IMR-90 (cell line): ENCODE measurements around the gene ARMC8. TPM values are rescaled to one million over a fixed set of nuclear protein-coding genes. Genes with fewer than 3 reads are reported as not detected.

ENCODE experiments used
- ATAC-seq: fragments of 200-7000 bp; cut with Tn5 transposase; 2 replicates; pipeline ENCODE4 v1.9.1; 2020; ENCODE audit warnings: low read depth, mild to moderate bottlenecking, moderate library complexity
- BruUV-seq: library from RNA; stranded (reverse); fragments of 400-500 nt; replicated peaks from 2 replicates; lab custom pipeline; 2021; lab: Mats Ljungman, UMichigan
- CTCF ChIA-PET: fragments of 300-600 bp; formaldehyde crosslinking; extraction: SDS; loops from one replicate; lab custom pipeline; 2021; ENCODE audit warnings: antibody characterized with exemption; lab: Yijun Ruan, JAX
- POLR2A ChIA-PET: fragments of 300-600 bp; sonication (Branson Sonifier 250); formaldehyde crosslinking; loops from one replicate; lab custom pipeline; 2022; ENCODE audit warnings: antibody characterized with exemption; ENCODE audit not compliant: unreplicated experiment; lab: Charles Lee
- DNase-seq: peaks from one replicate; pipeline ENCODE4 v3.0.0; 2013
- H2AFZ ChIP-seq: replicated peaks from 2 replicates; pipeline ENCODE3; 2013; ENCODE audit warnings: low read length, mild to moderate bottlenecking; ENCODE audit not compliant: poor library complexity
- H2AK5ac ChIP-seq: 2 replicates; pipeline ENCODE4 v1.6.1; 2013; ENCODE audit warnings: low read depth, low read length, inconsistent platforms
- H2AK9ac ChIP-seq: replicated peaks from 2 replicates; pipeline ENCODE3; 2013; ENCODE audit warnings: mild to moderate bottlenecking, low read depth, low read length, moderate library complexity; ENCODE audit not compliant: poor library complexity
- H2BK120ac ChIP-seq: 2 replicates; pipeline ENCODE4 v1.6.1; 2013; ENCODE audit warnings: low read depth, low read length, inconsistent platforms
- H2BK15ac ChIP-seq: 3 replicates; pipeline ENCODE4 v1.6.1; 2013; ENCODE audit warnings: low read depth, low read length, inconsistent platforms
- H2BK20ac ChIP-seq: 2 replicates; pipeline ENCODE4 v1.6.1; 2013; ENCODE audit warnings: low read depth, mild to moderate bottlenecking, inconsistent platforms, low read length, moderate library complexity
- H2BK5ac ChIP-seq: 2 replicates; pipeline ENCODE4 v1.6.1; 2013; ENCODE audit warnings: mild to moderate bottlenecking, low read depth, low read length, inconsistent platforms; ENCODE audit not compliant: poor library complexity, severe bottlenecking
- H3K14ac ChIP-seq: replicated peaks from 2 replicates; pipeline ENCODE4 v1.6.1; 2013; ENCODE audit warnings: low read depth, low read length, inconsistent platforms
- H3K18ac ChIP-seq: 2 replicates; pipeline ENCODE4 v1.6.1; 2013; ENCODE audit warnings: low read depth, low read length, control low read depth
- H3K23ac ChIP-seq: 2 replicates; pipeline ENCODE4 v1.6.1; 2013; ENCODE audit warnings: low read depth, low read length, inconsistent platforms
- H3K27ac ChIP-seq: 2 replicates; pipeline ENCODE4 v1.5.1; 2013; ENCODE audit warnings: mild to moderate bottlenecking, control low read depth, low read length; ENCODE audit not compliant: insufficient read depth
- H3K27me3 ChIP-seq: 2 replicates; pipeline ENCODE4 v1.6.1; 2013; ENCODE audit warnings: low read length; ENCODE audit not compliant: control insufficient read depth, insufficient read depth
- H3K36me3 ChIP-seq: 2 replicates; pipeline ENCODE4 v1.6.1; 2013; ENCODE audit warnings: low read length, mixed read lengths; ENCODE audit not compliant: control insufficient read depth, insufficient read depth
- H3K4ac ChIP-seq: 2 replicates; pipeline ENCODE4 v1.6.1; 2013; ENCODE audit warnings: low read depth, low read length, inconsistent platforms
- H3K4me1 ChIP-seq: 2 replicates; pipeline ENCODE4 v1.6.1; 2013; ENCODE audit warnings: low read length, mixed read lengths; ENCODE audit not compliant: control insufficient read depth, insufficient read depth
- H3K4me2 ChIP-seq: 2 replicates; pipeline ENCODE4 v1.6.1; 2013; ENCODE audit warnings: low read depth, mild to moderate bottlenecking, control low read depth, low read length, moderate library complexity
- H3K4me3 ChIP-seq: 2 replicates; pipeline ENCODE4 v1.5.1; 2013; ENCODE audit warnings: low read depth, mild to moderate bottlenecking, control low read depth, low read length, moderate library complexity; ENCODE audit not compliant: insufficient read depth
- H3K56ac ChIP-seq: 2 replicates; pipeline ENCODE4 v1.6.1; 2013; ENCODE audit warnings: low read length, inconsistent platforms; ENCODE audit not compliant: insufficient read depth; ENCODE audit errors: extremely low read depth
- H3K79me1 ChIP-seq, 2 experiments: 2 replicates each; pipeline ENCODE4 v1.6.1; 2013; ENCODE audit warnings: low read length in 2 of 2, inconsistent platforms in 1 of 2, low read depth in 1 of 2
- H3K9ac ChIP-seq: 2 replicates; pipeline ENCODE4 v1.6.1; 2013; ENCODE audit warnings: low read depth, low read length, control low read depth
- H3K9me1 ChIP-seq: 2 replicates; pipeline ENCODE4 v1.6.1; 2013; ENCODE audit warnings: low read length, inconsistent platforms; ENCODE audit not compliant: insufficient read depth
- H3K9me3 ChIP-seq: 2 replicates; pipeline ENCODE4 v1.6.1; 2013; ENCODE audit warnings: low read length; ENCODE audit not compliant: control insufficient read depth, insufficient read depth
- H4K20me1 ChIP-seq: 2 replicates; pipeline ENCODE4 v1.6.1; 2013; ENCODE audit warnings: low read length, inconsistent platforms; ENCODE audit not compliant: insufficient read depth
- H4K5ac ChIP-seq: 2 replicates; pipeline ENCODE4 v1.6.1; 2013; ENCODE audit warnings: mild to moderate bottlenecking, low read depth, low read length, control low read depth
- H4K8ac ChIP-seq, 2 experiments: 2 replicates each; pipeline ENCODE4 v1.6.1; 2013; ENCODE audit warnings: low read depth in 2 of 2, low read length in 2 of 2, control low read depth in 1 of 2, inconsistent platforms in 1 of 2
- H4K91ac ChIP-seq: 2 replicates; pipeline ENCODE4 v1.6.1; 2013; ENCODE audit warnings: low read depth, low read length, inconsistent platforms; ENCODE audit not compliant: insufficient read depth
- BHLHE40 ChIP-seq: fragments of 150-350 bp; IDR thresholded peaks from 2 replicates; pipeline ENCODE4 v1.6.1; 2016; ENCODE audit warnings: mild to moderate bottlenecking, low read depth, low read length
- CEBPB ChIP-seq: IDR thresholded peaks from 2 replicates; pipeline ENCODE4 v1.6.1; 2012; ENCODE audit warnings: low read depth, low read length, improper control_type of control experiment
- MAFK ChIP-seq: IDR thresholded peaks from 2 replicates; pipeline ENCODE4 v1.6.1; 2012; ENCODE audit warnings: low read depth, low read length, improper control_type of control experiment
- MXI1 ChIP-seq: IDR thresholded peaks from 2 replicates; pipeline ENCODE4 v1.6.1; 2012; ENCODE audit warnings: low read depth, mild to moderate bottlenecking, low read length, moderate library complexity, borderline replicate concordance
- NFE2L2 ChIP-seq: fragments of 150-350 bp; IDR thresholded peaks from 2 replicates; pipeline ENCODE4 v1.6.1; 2016; ENCODE audit warnings: low read depth, mild to moderate bottlenecking, low read length
- POLR2A ChIP-seq: IDR thresholded peaks from 2 replicates; pipeline ENCODE4 v1.6.1; 2012; ENCODE audit warnings: mild to moderate bottlenecking, low read depth, low read length
- RCOR1 ChIP-seq: IDR thresholded peaks from 2 replicates; pipeline ENCODE4 v1.6.1; 2012; ENCODE audit warnings: mild to moderate bottlenecking, low read length, improper control_type of control experiment; ENCODE audit not compliant: insufficient replicate concordance
- RFX5 ChIP-seq: IDR thresholded peaks from 2 replicates; pipeline ENCODE4 v1.8.0; 2012; ENCODE audit warnings: low read depth, mild to moderate bottlenecking, low read length, moderate library complexity
- SMC3 ChIP-seq: fragments of 150-350 bp; IDR thresholded peaks from 2 replicates; pipeline ENCODE4 v1.6.1; 2016; ENCODE audit warnings: low read depth, mild to moderate bottlenecking, antibody characterized with exemption, low read length, moderate library complexity
- WGBS, 2 experiments: methylation state at CpG; one replicate each; pipeline versions ENCODE4 v1.1.5 to v1.1.7; 2013; ENCODE audit warnings: missing lambda C conversion rate in 2 of 2; ENCODE audit not compliant: insufficient read length in 1 of 2; ENCODE audit errors: extremely low coverage in 2 of 2; 5-methylcytosine and 5-hydroxymethylcytosine counted together
- dilution Hi-C: fragments of 300-500 bp; cut with HindIII; formaldehyde crosslinking; loops from one replicate; pipeline ENCODE4 v1.14.3; 2018; ENCODE audit warnings: low sequenced_read_pairs; ENCODE audit not compliant: unreplicated experiment
- in situ Hi-C: fragments of 300-500 bp; cut with MboI; formaldehyde crosslinking; loops from 3 replicates; pipeline ENCODE4 v1.14.3; 2019; ENCODE audit warnings: low sequenced_read_pairs, inconsistent platforms, mixed read lengths
- intact Hi-C: fragments of 100-400 bp; cut with micrococcal nuclease; formaldehyde crosslinking; loops from 2 replicates; pipeline ENCODE4 v1.10.0; 2022
- polyA plus RNA-seq, 3 experiments: library from polyadenylated mRNA; depleted of rRNA; stranded (reverse); fragments of >200 nt; gene quantifications; 2 replicates each; pipeline ENCODE4 v1.2.3, GENCODE V29; 2012; ENCODE audit warnings: low replicate concordance in 1 of 3
- total RNA-seq: library from RNA; depleted of rRNA; stranded (reverse); fragments of >200 nt; gene quantifications from 2 replicates; pipeline ENCODE4 v1.2.3, GENCODE V29; 2012
- TF ChIP-seq, protein P1 (sequence below): conservative IDR thresholded peaks from 2 replicates; pipeline ENCODE4 v1.5.1; 2012; ENCODE audit warnings: mild to moderate bottlenecking, low read depth, low read length, improper control_type of control experiment
- TF ChIP-seq, protein P2 (sequence below): fragments of 150-350 bp; IDR thresholded peaks from 2 replicates; pipeline ENCODE4 v1.6.1; 2016; ENCODE audit warnings: low read depth, mild to moderate bottlenecking, low read length, moderate library complexity, borderline replicate concordance

Gene ARMC8
- total and polyA plus RNA-seq, 2 of the 4 experiments (the other 2 are of a cell fraction) = 39.1 to 75.1 TPM

DNA sequence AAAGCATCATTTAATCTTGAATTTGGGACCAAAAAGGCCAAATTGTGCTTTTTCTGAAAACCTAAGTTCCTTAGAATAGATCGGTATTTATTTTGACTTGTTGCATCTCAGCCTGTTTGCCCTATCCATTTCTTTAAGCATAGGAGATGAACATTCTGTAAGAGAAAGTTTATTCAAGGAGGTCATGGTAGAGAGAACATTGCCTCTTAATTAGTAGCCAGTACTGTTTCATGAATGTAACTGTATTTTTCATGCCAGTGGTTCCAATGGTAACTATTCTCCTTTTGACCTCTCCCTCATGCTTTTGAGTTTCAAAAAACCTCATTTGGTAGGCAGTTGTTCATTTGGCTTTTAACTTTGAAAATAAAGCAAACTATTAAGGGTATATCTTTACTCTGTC lies 55.4 kb downstream of the ARMC8 start:
- DNase-seq = no peak
- TF ChIP-seq RFX5 = no peak
- no peak for TF ChIP-seq MXI1
- TF ChIP-seq CEBPB = no peak
- TF ChIP-seq NFE2L2 = no peak
- no peak for TF ChIP-seq SMC3
- no peak for TF ChIP-seq POLR2A
- TF ChIP-seq MAFK = no peak
- TF ChIP-seq, protein P1, sequence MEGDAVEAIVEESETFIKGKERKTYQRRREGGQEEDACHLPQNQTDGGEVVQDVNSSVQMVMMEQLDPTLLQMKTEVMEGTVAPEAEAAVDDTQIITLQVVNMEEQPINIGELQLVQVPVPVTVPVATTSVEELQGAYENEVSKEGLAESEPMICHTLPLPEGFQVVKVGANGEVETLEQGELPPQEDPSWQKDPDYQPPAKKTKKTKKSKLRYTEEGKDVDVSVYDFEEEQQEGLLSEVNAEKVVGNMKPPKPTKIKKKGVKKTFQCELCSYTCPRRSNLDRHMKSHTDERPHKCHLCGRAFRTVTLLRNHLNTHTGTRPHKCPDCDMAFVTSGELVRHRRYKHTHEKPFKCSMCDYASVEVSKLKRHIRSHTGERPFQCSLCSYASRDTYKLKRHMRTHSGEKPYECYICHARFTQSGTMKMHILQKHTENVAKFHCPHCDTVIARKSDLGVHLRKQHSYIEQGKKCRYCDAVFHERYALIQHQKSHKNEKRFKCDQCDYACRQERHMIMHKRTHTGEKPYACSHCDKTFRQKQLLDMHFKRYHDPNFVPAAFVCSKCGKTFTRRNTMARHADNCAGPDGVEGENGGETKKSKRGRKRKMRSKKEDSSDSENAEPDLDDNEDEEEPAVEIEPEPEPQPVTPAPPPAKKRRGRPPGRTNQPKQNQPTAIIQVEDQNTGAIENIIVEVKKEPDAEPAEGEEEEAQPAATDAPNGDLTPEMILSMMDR = no peak
- no peak for TF ChIP-seq RCOR1
- TF ChIP-seq, protein P2, sequence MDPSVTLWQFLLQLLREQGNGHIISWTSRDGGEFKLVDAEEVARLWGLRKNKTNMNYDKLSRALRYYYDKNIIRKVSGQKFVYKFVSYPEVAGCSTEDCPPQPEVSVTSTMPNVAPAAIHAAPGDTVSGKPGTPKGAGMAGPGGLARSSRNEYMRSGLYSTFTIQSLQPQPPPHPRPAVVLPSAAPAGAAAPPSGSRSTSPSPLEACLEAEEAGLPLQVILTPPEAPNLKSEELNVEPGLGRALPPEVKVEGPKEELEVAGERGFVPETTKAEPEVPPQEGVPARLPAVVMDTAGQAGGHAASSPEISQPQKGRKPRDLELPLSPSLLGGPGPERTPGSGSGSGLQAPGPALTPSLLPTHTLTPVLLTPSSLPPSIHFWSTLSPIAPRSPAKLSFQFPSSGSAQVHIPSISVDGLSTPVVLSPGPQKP = no peak
- TF ChIP-seq BHLHE40 = no peak
- Histone ChIP-seq H3K56ac (no peak overlapping the region), H4K5ac (no peak overlapping the region), H3K14ac (no peak overlapping the region), H2BK20ac (no peak overlapping the region), H4K8ac (no peak overlapping the region), H3K4me1 (no peaks in the 10 kb centered on the region), H3K4me3 (no peak overlapping the region), H2BK120ac (no peak overlapping the region), H3K27ac (no peak overlapping the region), H3K4ac (no peak overlapping the region), H3K36me3 (peaks cover 6% of the 10 kb centered on the region; the same call in 1 of the 2 replicates), H3K79me1 (no peaks in the 10 kb centered on the region; a peak in 1 of 4 replicates), H4K20me1 (no peaks in the 10 kb centered on the region; the same call in 1 of the 2 replicates), H3K27me3 (no peaks in the 10 kb centered on the region), H2AK9ac (no peak overlapping the region), H2AFZ (no peak overlapping the region), H3K4me2 (no peak overlapping the region), H4K91ac (no peak overlapping the region), H2BK15ac (no peak overlapping the region), H3K18ac (no peak overlapping the region), H2BK5ac (no peak overlapping the region), H2AK5ac (no peak overlapping the region), H3K9me3 (no peaks in the 10 kb centered on the region), H3K9me1 (no peaks in the 10 kb centered on the region), H3K9ac (no peak overlapping the region), H3K23ac (no peak overlapping the region)
- ChIA-PET CTCF (no interaction called here), POLR2A (no interaction called here)
- BruUV-seq = no TSS peak
- intact Hi-C loops = loop anchor here (10.0 kb wide), 1 partner anchor 178 kb away; no protein-coding TSS in a partner anchor
- ATAC-seq = no peak
- no CpG with 5 or more reads among the region's 1 CpG for WGBS, 2 experiments
- in situ Hi-C loops = no loop called here
- dilution Hi-C loops = no loop called here
